Stimulated activated CD4-positive, alpha-beta T cell treated with anti-CD3 and anti-CD28 coated beads, Interleukin-4, amount 100 ng/mL, for 48 hours (primary cell): ENCODE measurements around the gene ADGRF4.
"Not testable (repeated sequence)": the region's sequence is repeated elsewhere in the genome, so short reads cannot be mapped to it uniquely, and the experiment has no call there.

Experiments used
- DNase-seq, 2 donors: peaks; one replicate each; pipeline ENCODE4 v3.0.0-alpha.2; 2020; ENCODE audit warnings: low read depth in 2 of 2

ADGRF4 gene

DNA sequence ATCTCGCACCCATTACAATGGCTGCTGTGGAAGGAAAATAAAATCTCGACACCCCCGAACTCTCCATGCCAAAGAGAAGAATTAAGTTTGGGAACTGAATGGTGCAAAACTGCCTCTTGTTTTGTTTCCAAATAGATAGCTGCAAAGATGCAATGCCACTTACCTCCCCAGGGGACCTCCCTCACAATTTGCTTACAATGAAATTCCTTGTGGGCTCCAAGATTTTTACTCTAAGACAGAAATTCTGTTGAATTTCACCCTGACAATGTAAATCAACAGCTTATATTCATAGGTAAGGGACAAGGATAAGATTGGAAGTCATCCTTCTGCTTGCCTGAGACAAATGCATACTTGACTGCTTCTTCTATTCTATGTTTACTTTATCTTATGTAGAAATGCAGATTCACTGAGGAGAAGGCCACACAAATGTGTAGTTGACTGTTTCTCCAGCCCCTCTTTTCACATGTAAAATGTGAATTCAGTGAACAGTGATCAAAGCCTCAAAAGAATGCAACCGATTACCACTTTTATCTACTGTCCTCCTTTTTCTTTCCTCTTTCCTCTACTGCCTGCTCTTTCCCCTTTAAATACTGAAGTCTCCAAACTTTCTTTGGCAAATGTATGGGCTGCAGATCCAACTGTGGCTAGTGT, 36.6 kb downstream of the ADGRF4 start:
- no peak for DNase-seq

- no peak for DNase-seq
Measured at GRCh38 chr6:47736083-47736700, 37.8 kb downstream of the ADGRF4 start.

DNA sequence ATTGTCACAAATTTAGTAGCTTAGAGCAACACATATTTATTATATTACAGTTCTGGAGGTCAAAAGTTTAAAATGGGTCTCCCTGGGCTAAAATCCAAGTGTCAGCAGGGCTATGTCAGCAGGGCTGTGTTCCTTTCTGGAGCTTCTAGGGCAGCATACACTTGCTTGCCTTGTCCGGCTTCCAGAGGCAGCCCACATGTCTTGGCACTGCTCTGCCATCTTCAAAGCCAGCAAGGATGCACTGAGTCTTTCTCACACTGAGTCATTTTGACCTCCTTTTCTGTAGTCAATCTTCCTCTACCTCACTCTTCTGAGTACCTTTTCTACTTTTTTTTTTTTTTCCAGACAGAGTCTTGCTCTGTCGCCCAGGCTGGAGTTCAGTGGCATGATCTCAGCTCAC, 39.0 kb downstream of the ADGRF4 start:
- DNase-seq: no peak

- no peak for DNase-seq
Measured at GRCh38 chr6:47740714-47741113, 42.3 kb downstream of the ADGRF4 start.

- DNase-seq: no peak
Measured at GRCh38 chr6:47741807-47742206, 43.4 kb downstream of the ADGRF4 start.

DNA sequence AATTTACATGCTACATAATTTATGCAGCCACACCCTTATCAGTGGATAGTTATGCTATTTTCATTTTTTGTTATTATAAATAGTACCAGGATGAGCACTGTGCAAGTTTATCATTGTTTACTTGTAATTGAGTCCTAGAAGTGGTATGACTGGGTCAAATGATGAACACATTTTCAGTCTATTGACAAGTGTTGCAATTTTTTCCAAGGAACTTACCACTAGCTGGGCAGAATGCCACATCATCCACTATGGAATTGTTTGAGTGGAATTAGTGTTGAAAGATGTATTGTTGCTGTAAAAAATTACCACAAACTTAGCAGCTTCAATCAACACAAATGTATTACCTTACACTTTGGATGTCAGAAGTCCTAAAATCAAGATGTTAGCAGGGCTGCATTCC, 45.4 kb downstream of the ADGRF4 start:
- no peak for DNase-seq

DNA sequence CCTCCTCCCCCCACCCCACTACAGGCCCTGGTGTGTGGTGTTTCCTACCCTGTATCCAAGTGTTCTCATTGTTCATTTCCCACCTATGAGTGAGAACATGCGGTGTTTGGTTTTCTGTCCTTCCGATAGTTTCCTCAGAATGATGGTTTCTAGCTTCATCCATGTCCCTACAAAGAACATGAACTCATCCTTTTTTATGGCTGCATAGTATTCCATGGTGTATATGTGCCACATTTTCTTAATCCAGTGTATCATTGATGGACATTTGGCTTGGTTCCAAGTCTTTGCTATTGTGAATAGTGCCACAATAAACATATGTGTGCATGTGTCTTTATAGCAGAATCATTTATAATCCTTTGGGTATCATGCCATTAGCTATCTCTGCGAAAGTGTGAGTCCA, 46.9 kb downstream of the ADGRF4 start:
- not testable (repeated sequence) for DNase-seq

DNA sequence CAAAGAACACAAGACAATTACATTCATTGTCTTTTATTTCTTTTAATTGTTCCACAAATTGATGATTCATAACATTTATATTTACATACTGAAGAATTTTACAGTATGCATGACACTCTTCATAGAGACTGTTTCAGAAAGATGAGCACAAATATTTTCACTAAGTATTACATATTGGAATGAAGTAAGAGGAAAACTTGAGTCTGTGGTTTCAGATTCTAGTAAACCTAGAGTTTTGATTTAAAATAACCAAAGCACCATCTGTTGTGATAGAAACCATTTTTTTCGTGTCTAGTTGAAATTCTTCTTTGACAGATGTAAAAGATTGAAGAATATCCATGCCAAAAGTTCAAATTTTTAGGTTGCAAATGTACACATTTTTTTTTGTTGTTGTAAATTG, 51.4 kb downstream of the ADGRF4 start:
- DNase-seq: no peak

DNA sequence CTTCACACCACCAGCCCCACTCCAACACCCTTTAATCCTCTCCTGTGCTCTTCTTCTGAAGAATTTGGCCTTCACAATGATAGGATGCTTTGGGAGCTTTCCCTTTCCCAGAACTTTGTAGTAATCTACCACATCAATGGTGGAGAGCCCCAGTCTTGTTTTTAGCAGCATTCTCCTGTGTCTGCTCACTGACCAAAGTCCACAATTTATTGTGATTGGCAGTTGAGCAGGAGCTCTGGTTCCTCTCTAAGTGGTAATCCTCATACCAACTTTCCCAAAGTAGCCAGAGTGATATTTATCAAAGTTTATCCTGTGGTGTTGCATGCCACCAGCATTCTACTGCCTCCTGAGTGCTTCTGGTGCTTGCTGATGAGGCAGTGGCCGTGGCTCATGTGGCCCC, 54.4 kb downstream of the ADGRF4 start:
- no peak for DNase-seq

- no peak for DNase-seq
Measured at GRCh38 chr6:47759364-47759763, 61.0 kb downstream of the ADGRF4 start.

DNA sequence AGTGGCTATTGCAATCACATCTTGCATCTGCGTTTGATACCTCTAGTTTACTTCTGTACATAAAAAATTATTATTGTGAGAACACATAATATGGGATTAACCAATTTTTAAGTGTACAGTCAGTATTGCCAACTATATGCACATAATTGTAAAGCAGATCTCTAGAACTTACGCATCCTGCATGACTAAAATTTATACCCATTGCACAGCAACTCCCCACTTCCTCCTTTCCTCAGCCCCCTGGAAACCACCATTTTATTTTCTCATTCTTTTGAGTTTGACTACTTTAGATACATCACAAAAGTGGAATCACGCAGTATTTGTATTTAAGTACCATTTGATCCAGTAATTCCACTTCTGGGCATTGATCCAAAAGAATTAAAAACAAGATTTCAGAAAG, 64.1 kb downstream of the ADGRF4 start:
- DNase-seq: no peak

DNA sequence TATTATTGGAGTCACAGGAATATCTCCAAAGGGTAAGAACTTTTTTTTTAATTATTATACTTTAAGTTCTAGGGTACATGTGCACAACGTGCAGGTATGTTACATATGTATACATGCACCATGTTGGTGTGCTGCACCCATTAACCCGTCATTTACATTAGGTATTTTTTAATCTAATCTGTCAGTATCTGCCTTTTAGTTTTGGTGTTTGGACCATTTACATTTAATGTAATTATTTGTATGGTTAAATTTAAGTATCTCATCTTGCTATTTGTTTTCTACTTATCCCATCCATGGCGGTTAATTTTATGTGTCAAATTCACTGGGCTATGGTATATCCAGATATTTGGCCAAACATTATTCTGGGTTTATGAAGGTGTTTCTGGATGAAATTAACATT, 68.1 kb downstream of the ADGRF4 start:
- DNase-seq: no peak

DNA sequence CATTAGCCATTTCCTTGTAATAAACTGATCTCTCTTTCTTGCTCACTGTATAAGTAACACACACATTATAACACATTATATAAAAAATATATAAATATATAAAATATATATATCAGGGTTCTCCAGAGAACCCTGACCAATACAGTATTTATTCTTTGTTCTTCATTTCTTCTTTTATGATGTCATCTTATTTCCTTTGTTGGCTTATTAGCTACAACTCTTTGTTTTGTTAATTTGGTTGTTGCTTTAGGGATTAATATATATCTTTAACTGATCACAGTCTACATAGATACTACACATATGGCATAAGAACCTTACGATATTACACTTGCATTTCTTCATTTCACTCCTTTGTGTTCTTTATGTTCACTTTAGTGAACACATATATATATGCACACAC, 68.7 kb downstream of the ADGRF4 start:
- DNase-seq: no peak

DNA sequence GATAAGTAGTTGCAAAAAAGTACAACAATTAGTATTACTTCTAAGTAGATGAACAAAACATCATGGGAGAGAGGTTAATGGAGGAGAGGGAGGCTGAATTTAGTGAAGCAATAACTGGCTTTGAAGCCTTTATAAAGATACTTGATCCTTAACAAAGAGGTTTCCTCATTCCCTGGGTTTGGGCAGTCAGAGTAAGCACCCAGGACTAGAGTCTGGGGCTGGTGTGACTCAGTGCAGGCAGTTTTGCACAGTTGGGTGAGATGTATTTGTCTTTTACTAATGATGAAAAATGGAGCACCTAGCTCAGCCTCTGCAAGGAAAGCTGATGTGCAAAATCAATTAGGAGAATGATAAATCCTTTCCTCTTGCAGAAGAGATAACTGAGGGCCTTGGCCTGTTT, 71.6 kb downstream of the ADGRF4 start:
- DNase-seq: no peak
